HG03457 (cell line): Measurements from ENCODE around the gene ZFHX3.

Source experiments
- ATAC-seq: cut with Tn5 transposase; IDR thresholded peaks from one replicate; pipeline ENCODE4 v1.9.1; 2021; ENCODE audit warnings: moderate number of reproducible peaks; ENCODE audit not compliant: unreplicated experiment

The ZFHX3 gene

GRCh38 chr16:72978212-72978611, 69.7 kb downstream of the ZFHX3 start:
- no peak for ATAC-seq

- no peak for ATAC-seq
Measured at GRCh38 chr16:72977127-72977526, 70.8 kb downstream of the ZFHX3 start.

- no peak for ATAC-seq
Measured at GRCh38 chr16:72976438-72977064, 71.4 kb downstream of the ZFHX3 start.

GRCh38 chr16:72975809-72976437, 72.0 kb downstream of the ZFHX3 start:
- ATAC-seq = no peak

- no peak for ATAC-seq
Measured at GRCh38 chr16:72974142-72974769, 73.7 kb downstream of the ZFHX3 start.

- no peak for ATAC-seq
Measured at GRCh38 chr16:72972878-72973571, 74.9 kb downstream of the ZFHX3 start.

GRCh38 chr16:72971370-72971769, 76.6 kb downstream of the ZFHX3 start:
- ATAC-seq = no peak

GRCh38 chr16:72970656-72971055, 77.3 kb downstream of the ZFHX3 start:
- no peak for ATAC-seq

GRCh38 chr16:72969812-72970211, 78.1 kb downstream of the ZFHX3 start:
- ATAC-seq = no peak

GRCh38 chr16:72969146-72969545, 78.8 kb downstream of the ZFHX3 start:
- ATAC-seq = no peak

GRCh38 chr16:72967941-72968340, 80.0 kb downstream of the ZFHX3 start:
- no peak for ATAC-seq

- ATAC-seq = no peak
Measured at GRCh38 chr16:72963533-72964315, 84.2 kb downstream of the ZFHX3 start.

- ATAC-seq = no peak
Measured at GRCh38 chr16:72962347-72962746, 85.6 kb downstream of the ZFHX3 start.

- no peak for ATAC-seq
Measured at GRCh38 chr16:72961863-72962262, 86.1 kb downstream of the ZFHX3 start.

GRCh38 chr16:72961115-72961832, 86.7 kb downstream of the ZFHX3 start:
- no peak for ATAC-seq

- no peak for ATAC-seq
Measured at GRCh38 chr16:72960101-72960500, 87.8 kb downstream of the ZFHX3 start.

GRCh38 chr16:72959301-72959996, 88.5 kb downstream of the ZFHX3 start:
- no peak for ATAC-seq

- ATAC-seq = no peak
Measured at GRCh38 chr16:72958522-72959076, 89.3 kb downstream of the ZFHX3 start.
